Erythroblast (primary cell): ENCODE results near the gene TIGD6.

Experiments used
- GATA1 ChIP-seq: IDR thresholded peaks from 2 replicates; pipeline ENCODE4 v1.6.1; 2011; ENCODE audit warnings: low read depth, mild to moderate bottlenecking, control low read depth, low read length, moderate library complexity
- POLR2A ChIP-seq: IDR thresholded peaks from 2 replicates; pipeline ENCODE4 v1.6.1; 2011; ENCODE audit warnings: mild to moderate bottlenecking, low read length

GRCh38 chr5:149999359-149999758 is 1.1 kb downstream of the TIGD6 start:
- TF ChIP-seq POLR2A (no peak), GATA1 (no peak)
